HG03457 (cell line): ENCODE results near the gene MEX3C.
A peak's percentile ranks its signal among the peaks of the same experiment; 100 is the strongest.

ENCODE experiments used
- ATAC-seq: cut with Tn5 transposase; IDR thresholded peaks from one replicate; pipeline ENCODE4 v1.9.1; 2021; ENCODE audit warnings: moderate number of reproducible peaks; ENCODE audit not compliant: unreplicated experiment

MEX3C gene

GRCh38 chr18:51197661-51198424 is at the start of gene MEX3C:
TSS of gene MEX3C (minus strand) at chr18:51197681. CDS start at chr18:51197320, 361 bp downstream.
- ATAC-seq = peak; percentile 72

DNA sequence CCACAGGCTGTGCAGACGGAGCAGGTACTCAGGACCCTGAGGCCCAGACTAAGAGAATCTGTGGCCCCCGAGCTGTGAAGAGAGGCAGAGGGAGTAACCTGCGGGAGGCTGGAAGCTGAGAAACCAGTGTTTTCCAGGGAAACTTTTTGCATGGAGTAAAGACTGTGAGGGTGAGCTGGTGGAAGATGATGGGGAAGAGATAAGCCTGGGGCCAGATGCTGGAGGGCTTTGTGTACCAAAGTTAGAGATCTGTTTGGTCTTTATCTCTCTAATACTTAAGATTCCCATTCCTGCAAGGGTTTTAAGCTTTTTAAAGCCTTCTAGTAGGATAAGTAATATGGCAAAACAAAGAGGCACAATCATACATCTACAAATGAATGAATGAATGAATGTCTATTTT is 43.7 kb upstream of the MEX3C start:
- no peak for ATAC-seq

DNA sequence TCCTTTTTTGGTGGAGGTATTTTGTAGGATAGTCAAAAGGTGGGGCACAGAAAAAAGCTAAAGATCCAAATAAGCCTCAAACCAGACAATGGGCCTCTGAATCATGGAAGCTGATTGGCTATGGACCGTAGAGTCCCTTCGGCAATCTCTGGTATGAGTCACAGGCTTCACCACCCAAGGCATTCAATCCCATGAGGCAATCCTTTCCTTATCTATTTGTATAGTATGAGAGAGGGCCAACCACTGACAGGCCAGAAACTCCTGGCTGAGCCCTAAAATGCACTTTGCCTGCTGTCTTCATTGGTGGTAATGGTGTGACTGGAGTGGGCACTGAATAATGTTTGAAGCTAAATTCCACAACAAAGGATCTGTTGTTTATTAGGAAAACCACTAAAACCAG is 38.7 kb upstream of the MEX3C start:
- ATAC-seq = no peak

- peak; percentile 89 for ATAC-seq
These were observed 37.7 kb upstream of the MEX3C start for GRCh38 chr18:51235009-51235789.

GRCh38 chr18:51234117-51235008 is 36.9 kb upstream of the MEX3C start:
- ATAC-seq = no peak

DNA sequence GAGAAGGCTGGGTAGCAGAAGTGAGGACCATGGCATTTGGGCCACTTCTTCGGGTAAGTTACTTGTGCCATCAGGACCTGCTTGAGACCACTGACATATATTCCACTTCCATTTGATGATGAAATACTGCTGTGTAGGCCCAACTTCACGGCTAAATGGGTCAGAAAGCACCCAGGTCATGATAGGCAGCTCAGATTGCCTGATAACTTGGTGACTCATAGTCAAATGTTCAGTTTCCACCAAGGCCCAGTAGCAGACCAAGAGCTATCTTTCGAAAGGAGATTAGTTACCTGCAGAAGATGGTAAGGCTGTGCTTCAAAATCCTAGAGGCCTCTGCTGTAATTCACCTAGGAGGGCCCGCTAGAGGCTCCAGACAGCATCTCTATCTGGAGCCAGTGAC is 31.8 kb upstream of the MEX3C start:
- no peak for ATAC-seq

DNA sequence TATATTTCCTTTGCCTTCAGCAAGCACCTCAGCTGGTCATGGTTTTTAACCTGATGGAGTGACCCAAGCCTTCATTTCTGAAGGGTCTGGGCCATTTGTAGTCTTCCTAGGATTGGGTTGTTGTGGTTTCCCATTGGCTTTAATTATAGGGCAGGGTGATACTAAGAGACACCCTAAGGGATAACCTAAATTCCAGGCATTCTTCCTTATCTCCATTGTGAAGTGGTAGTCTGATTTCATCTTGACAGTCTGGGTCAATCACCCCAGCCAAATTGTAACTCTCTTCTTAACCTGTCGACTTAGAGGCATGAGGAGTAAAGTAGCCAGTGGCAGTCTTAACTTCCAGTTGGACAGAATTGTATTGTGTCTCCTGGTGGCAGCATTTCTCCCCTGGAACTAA is 30.2 kb upstream of the MEX3C start:
- no peak for ATAC-seq

GRCh38 chr18:51226587-51227350 is 29.3 kb upstream of the MEX3C start:
- ATAC-seq = no peak

- ATAC-seq = no peak
These were observed 28.6 kb upstream of the MEX3C start for GRCh38 chr18:51226068-51226467.

DNA sequence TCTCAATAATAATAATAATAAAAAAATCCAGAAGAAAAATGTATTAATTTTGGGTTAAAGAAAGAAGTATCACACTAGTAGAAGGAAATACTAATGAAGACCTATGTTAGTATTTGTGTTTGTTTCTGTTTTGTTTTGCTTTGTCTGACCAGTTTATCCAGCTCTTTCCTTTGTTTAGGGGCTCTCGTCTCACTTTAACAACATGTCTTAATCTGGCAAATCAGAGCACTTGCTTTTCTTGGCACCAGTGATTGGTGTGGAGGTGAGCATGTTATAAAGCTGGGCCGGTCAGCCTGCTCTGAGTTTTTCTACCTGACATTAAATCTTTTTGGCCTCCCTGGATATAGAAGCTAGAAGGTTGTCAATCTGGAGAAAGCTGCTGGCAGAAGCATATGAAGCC is 15.1 kb upstream of the MEX3C start:
- ATAC-seq = no peak

- peak; percentile 96 for ATAC-seq
These were observed 14.1 kb upstream of the MEX3C start for GRCh38 chr18:51211552-51211951.

GRCh38 chr18:51196811-51197660 is 445 bp downstream of the MEX3C start:
- ATAC-seq = no peak

- no peak for ATAC-seq
These were observed 1.2 kb downstream of the MEX3C start for GRCh38 chr18:51196118-51196810.

DNA sequence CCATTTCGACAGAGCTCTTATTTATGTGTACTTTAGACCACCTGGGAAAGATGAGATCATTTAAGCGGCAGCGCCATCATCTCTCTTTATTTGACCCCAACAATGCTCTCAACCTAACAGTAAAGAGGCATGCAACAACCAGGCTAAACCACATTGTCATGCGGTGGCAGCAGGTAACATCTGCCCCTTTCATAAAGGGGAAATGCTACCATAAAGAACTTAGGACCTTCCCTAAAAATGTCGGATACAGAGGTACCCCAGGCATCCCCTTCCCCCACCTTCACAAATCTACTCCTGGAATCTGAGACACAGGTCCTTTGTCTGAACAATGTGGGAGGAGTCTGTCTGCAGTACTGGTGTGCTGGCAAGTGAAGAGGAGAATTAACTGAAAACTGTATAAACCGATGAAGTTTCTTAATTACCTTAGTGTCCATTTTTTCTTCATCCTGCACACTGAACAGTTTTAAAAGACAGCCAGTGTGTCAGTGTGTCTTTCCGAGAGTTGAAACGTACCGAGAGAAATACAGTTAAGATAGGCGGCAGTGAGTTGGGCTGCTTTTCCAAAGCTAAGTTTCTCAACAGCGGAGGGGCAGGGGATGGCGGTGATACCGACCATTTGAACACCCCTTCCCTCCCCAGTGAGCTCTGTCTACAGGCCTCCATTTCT is 1.9 kb downstream of the MEX3C start:
- no peak for ATAC-seq

DNA sequence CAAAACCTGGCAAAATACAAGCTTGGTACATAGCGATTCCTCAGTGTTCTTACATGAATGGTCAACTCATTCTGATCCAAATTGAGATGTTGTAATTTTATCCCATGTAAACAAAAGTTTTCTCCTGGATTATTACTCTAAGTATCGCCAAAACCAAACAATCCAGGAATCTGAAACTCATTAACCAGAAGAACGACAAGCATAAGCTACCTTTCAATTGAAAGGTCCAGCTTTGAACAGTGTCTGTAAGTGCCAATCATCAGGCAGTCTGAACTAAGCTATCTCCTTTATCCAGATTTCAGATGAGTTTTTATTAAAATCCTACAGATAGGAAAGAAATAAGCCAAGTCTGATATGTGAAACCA is 2.4 kb downstream of the MEX3C start:
- no peak for ATAC-seq

GRCh38 chr18:51194604-51195003 is 2.9 kb downstream of the MEX3C start:
- ATAC-seq = no peak

DNA sequence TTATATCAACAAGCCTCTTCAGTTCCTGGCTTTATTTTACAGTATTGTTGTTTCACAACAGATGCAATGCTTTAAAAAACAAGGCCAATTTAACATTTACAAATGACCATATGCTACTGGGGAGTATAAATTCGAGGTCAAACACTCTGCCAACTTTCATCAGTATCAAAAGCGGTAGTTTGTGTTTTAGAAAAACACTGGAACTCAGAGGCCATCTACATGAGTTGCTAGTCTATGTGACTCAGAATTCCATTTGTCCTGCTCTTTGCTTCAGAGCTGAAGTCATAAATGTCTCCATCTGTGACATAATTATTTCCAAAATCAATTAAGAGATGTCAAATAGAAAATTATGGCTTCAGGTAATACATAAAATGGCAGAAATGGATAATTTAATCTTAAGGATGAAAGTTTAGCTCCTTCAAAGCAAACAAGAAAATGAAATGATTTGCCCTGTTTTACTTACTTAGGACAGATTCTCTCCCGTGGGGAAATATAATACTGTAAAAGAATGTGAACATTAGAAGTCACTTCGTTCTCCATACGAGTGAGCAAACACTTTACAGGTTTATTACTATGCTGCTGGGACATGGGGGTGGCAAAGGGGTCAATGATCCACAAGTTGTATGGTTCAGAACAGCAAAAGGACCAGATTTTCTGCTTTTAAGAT is 3.7 kb downstream of the MEX3C start:
- ATAC-seq = no peak

- ATAC-seq = no peak
These were observed 4.8 kb downstream of the MEX3C start for GRCh38 chr18:51192696-51193095.
